Activated CD4-positive, alpha-beta T cell treated with anti-CD3 and anti-CD28 coated beads for 36 hours (primary cell): ENCODE measurements around the gene TECPR1. TPM values are rescaled to one million over a fixed set of nuclear protein-coding genes. Genes with fewer than 3 reads are reported as not detected.

Experiments
- ATAC-seq: fragments of 200-7000 bp; cut with Tn5 transposase; one replicate; pipeline ENCODE4 v1.10.0; 2021; ENCODE audit warnings: mild to moderate bottlenecking, moderate library complexity
- CTCF ChIA-PET: fragments of 350-600 bp; sonication (Branson Sonifier 250); formaldehyde crosslinking; loops from one replicate; lab custom pipeline; 2021; ENCODE audit warnings: antibody characterized with exemption; lab: Charles Lee
- POLR2A ChIA-PET: fragments of 350-600 bp; sonication (Branson Sonifier 250); formaldehyde crosslinking; loops from one replicate; lab custom pipeline; 2021; ENCODE audit warnings: antibody characterized with exemption, inconsistent platforms; lab: Charles Lee
- DNase-seq: peaks from one replicate; pipeline ENCODE4 v3.0.0-alpha.2; 2020
- H3K27ac Mint-ChIP-seq: one replicate; pipeline ENCODE4 v1.8.0; 2021; ENCODE audit warnings: mixed read lengths
- H3K27me3 Mint-ChIP-seq: one replicate; pipeline ENCODE4 v1.8.0; 2021; ENCODE audit warnings: mixed read lengths
- H3K36me3 Mint-ChIP-seq: one replicate; pipeline ENCODE4 v1.8.0; 2021; ENCODE audit warnings: low read depth, mixed read lengths
- H3K4me1 Mint-ChIP-seq: one replicate; pipeline ENCODE4 v1.8.0; 2021; ENCODE audit warnings: mixed read lengths
- H3K4me3 Mint-ChIP-seq: one replicate; pipeline ENCODE4 v1.8.0; 2021; ENCODE audit warnings: mild to moderate bottlenecking, moderate library complexity, mixed read lengths
- H3K9me3 Mint-ChIP-seq: one replicate; pipeline ENCODE4 v1.8.0; 2021; ENCODE audit warnings: low read depth, mixed read lengths
- intact Hi-C, 2 experiments: fragments of 100-400 bp; cut with DNase I in 1 of 2; cut with micrococcal nuclease in 1 of 2; formaldehyde crosslinking; loops; one replicate each; pipeline versions ENCODE4 v1.14.2 to v1.15.1; 2022 to 2024; cut with DNase I, micrococcal nuclease
- total RNA-seq, 2 experiments: library from RNA; stranded (reverse); gene quantifications; one replicate each; pipeline ENCODE4 v1.2.3, GENCODE V29; 2021

Gene TECPR1
- total RNA-seq, 2 experiments from 2014 or later, result 21.8 to 26.5 TPM

- DNase-seq, result no peak
- ChIA-PET POLR2A (no interaction called here), CTCF (no interaction called here)
- no peak for ATAC-seq
- H3K36me3 Mint-ChIP-seq, result peaks cover 41% of the 10 kb centered on the region
- intact Hi-C loops, result no loop called here
- peaks cover 6% of the 10 kb centered on the region for H3K4me1 Mint-ChIP-seq
- H3K27me3 Mint-ChIP-seq, result no peaks in the 10 kb centered on the region
- no peak overlapping the region for H3K27ac Mint-ChIP-seq
- no peak overlapping the region for H3K4me3 Mint-ChIP-seq
- peaks cover 3% of the 10 kb centered on the region for H3K9me3 Mint-ChIP-seq
Observed at GRCh38 chr7:98194186-98194585, 57.8 kb downstream of the TECPR1 start.

DNA sequence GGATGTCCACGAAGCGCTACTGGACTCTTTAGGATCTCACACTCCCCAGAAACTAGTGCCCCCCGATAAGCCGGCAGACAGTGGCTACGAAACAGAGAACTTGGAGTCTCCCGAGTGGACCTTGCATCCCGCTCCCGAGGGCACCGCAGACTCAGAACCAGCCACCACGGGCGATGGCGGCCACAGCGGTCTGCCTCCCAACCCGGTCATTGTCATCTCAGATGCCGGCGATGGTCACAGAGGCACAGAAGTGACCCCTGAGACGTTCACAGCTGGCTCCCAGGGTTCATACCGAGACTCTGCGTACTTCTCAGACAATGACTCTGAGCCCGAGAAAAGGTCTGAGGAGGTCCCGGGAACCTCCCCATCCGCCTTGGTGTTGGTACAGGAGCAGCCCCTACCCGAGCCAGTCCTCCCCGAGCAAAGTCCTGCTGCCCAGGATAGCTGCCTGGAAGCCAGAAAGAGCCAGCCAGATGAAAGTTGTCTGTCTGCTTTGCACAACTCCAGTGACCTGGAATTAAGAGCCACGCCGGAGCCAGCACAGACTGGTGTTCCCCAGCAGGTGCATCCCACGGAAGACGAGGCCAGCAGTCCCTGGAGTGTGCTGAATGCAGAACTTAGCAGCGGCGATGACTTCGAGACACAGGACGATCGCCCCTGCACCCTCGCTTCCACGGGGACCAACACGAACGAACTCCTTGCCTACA lies 58.4 kb downstream of the TECPR1 start:
- intact Hi-C loops, result no loop called here
- POLR2A ChIA-PET, result no interaction called here
- ATAC-seq (no peak), DNase-seq (no peak)
- Mint-ChIP-seq H3K4me3 (no peak overlapping the region), H3K9me3 (no peaks in the 10 kb centered on the region), H3K27me3 (no peaks in the 10 kb centered on the region), H3K4me1 (peaks cover 3% of the 10 kb centered on the region), H3K27ac (no peak overlapping the region), H3K36me3 (peaks cover 43% of the 10 kb centered on the region)
- CTCF ChIA-PET, result no interaction called here

DNA sequence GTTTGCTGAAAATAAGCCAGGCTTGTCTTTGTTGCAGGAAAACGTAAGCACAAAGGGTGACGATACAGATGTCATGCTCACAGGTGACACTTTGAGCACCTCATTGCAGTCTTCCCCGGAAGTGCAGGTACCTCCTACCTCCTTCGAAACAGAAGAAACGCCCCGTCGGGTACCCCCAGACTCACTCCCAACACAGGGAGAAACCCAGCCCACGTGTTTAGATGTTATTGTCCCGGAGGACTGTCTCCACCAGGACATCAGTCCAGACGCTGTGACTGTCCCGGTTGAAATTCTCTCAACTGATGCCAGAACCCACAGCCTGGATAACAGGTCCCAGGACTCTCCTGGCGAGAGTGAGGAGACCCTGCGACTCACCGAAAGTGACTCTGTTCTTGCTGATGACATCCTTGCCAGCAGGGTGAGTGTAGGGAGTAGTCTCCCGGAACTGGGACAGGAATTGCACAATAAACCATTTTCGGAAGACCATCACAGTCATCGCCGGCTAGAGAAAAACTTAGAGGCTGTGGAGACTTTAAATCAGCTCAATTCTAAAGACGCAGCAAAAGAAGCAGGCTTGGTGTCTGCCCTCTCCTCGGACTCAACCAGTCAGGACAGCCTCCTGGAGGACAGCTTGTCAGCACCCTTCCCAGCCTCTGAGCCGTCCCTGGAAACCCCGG lies 59.1 kb downstream of the TECPR1 start:
- CTCF ChIA-PET, result no interaction called here
- no peak overlapping the region for H3K4me3 Mint-ChIP-seq
- H3K27me3 Mint-ChIP-seq, result no peaks in the 10 kb centered on the region
- ATAC-seq, result no peak
- no peaks in the 10 kb centered on the region for H3K9me3 Mint-ChIP-seq
- no peak for DNase-seq
- peaks cover 41% of the 10 kb centered on the region for H3K36me3 Mint-ChIP-seq
- intact Hi-C loops, result no loop called here
- POLR2A ChIA-PET, result no interaction called here
- H3K27ac Mint-ChIP-seq, result no peak overlapping the region
- peaks cover 3% of the 10 kb centered on the region for H3K4me1 Mint-ChIP-seq

GRCh38 chr7:98191668-98192431 lies 60.2 kb downstream of the TECPR1 start:
- H3K36me3 Mint-ChIP-seq, result peaks cover 45% of the 10 kb centered on the region
- no peaks in the 10 kb centered on the region for H3K9me3 Mint-ChIP-seq
- DNase-seq, result no peak
- no peak for ATAC-seq
- H3K27me3 Mint-ChIP-seq, result no peaks in the 10 kb centered on the region
- no peak overlapping the region for H3K4me3 Mint-ChIP-seq
- CTCF ChIA-PET, result no interaction called here
- peaks cover 3% of the 10 kb centered on the region for H3K4me1 Mint-ChIP-seq
- intact Hi-C loops, result no loop called here
- POLR2A ChIA-PET, result no interaction called here
- H3K27ac Mint-ChIP-seq, result no peak overlapping the region

- no peaks in the 10 kb centered on the region for H3K4me1 Mint-ChIP-seq
Observed at GRCh38 chr7:98189559-98189958, 62.5 kb downstream of the TECPR1 start.

DNA sequence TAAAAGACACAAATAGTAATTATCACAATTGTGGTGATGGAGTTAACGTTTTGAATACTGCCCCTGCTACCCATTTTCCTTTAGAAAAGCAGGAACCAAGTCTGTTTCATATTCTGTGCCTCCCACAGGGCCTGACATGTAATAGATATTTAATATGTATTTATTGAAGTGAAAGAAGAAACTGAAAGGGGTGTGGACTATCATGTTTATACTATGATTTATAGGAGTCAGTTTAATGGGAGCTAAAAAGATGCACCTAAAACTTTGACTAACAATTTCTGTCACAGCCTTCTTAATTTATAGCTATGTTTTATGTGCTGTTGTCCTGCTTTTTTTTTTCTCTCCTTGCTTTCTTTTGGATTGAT lies 64.9 kb downstream of the TECPR1 start:
- Mint-ChIP-seq H3K4me3 (no peak overlapping the region), H3K36me3 (peaks cover 31% of the 10 kb centered on the region), H3K27ac (no peak overlapping the region), H3K4me1 (no peaks in the 10 kb centered on the region), H3K9me3 (no peaks in the 10 kb centered on the region), H3K27me3 (no peaks in the 10 kb centered on the region)
- ATAC-seq, result no peak
- intact Hi-C loops, result no loop called here
- ChIA-PET CTCF (no interaction called here), POLR2A (interaction anchor here (0.6 kb wide), 1 partner anchor 36 kb away, joined by 3 read pairs; no protein-coding TSS in a partner anchor)
- no peak for DNase-seq

More at GRCh38 chr7:98189559-98189958, 62.5 kb downstream of the TECPR1 start:
- Mint-ChIP-seq H3K36me3 (peaks cover 47% of the 10 kb centered on the region), H3K27me3 (no peaks in the 10 kb centered on the region), H3K27ac (no peak overlapping the region), H3K9me3 (no peaks in the 10 kb centered on the region), H3K4me3 (no peak overlapping the region)
- POLR2A ChIA-PET, result no interaction called here
- intact Hi-C loops, result no loop called here
- no peak for DNase-seq
- ATAC-seq, result no peak
- CTCF ChIA-PET, result no interaction called here

GRCh38 chr7:98186452-98187137 lies 65.4 kb downstream of the TECPR1 start:
- Mint-ChIP-seq H3K27ac (no peak overlapping the region), H3K4me3 (no peak overlapping the region), H3K4me1 (no peaks in the 10 kb centered on the region), H3K27me3 (no peaks in the 10 kb centered on the region), H3K36me3 (peaks cover 30% of the 10 kb centered on the region), H3K9me3 (no peaks in the 10 kb centered on the region)
- no peak for ATAC-seq
- CTCF ChIA-PET, result interaction anchor here (1.1 kb wide), 1 partner anchor 165 kb away, joined by 3 read pairs; no protein-coding TSS in a partner anchor
- intact Hi-C loops, result no loop called here
- DNase-seq, result no peak
- POLR2A ChIA-PET, result interaction anchor here (0.6 kb wide), 1 partner anchor 36 kb away, joined by 3 read pairs; no protein-coding TSS in a partner anchor

GRCh38 chr7:98185101-98185500 lies 66.9 kb downstream of the TECPR1 start:
- H3K36me3 Mint-ChIP-seq, result peaks cover 24% of the 10 kb centered on the region
- H3K27ac Mint-ChIP-seq, result no peak overlapping the region
- H3K4me3 Mint-ChIP-seq, result no peak overlapping the region
- no peaks in the 10 kb centered on the region for H3K9me3 Mint-ChIP-seq
- no peaks in the 10 kb centered on the region for H3K4me1 Mint-ChIP-seq
- ChIA-PET POLR2A (no interaction called here), CTCF (interaction anchor here (0.7 kb wide), 1 partner anchor 90 kb away, joined by 4 read pairs; no protein-coding TSS in a partner anchor)
- DNase-seq (no peak), ATAC-seq (no peak)
- no peaks in the 10 kb centered on the region for H3K27me3 Mint-ChIP-seq
- intact Hi-C loops, result no loop called here

DNA sequence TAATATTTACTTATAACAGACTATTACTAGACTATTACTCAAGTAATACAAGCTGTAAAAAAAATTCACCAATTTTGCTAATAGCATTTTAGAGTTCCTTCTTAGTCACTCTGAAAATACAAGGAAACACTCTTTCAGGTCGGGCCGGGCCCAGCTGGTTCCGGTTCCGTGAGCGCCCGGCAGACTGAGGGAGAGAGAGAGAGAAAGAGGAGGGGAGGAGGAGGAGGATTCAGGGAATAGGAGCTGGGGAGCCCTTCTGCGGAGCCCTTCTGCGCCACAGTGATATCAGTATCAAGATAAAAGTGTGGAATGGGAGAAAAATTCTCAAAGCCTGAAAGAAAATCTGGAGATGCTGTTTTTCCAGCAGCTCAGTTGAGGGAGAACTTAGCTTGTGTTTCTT lies 71.3 kb downstream of the TECPR1 start:
- POLR2A ChIA-PET, result no interaction called here

GRCh38 chr7:98178762-98179490 lies 73.1 kb downstream of the TECPR1 start:
- CTCF ChIA-PET, result interaction anchor here (1.4 to 6.0 kb wide), 3 partner anchors 11 to 156 kb away, joined by 4 to 28 read pairs (median 5); no protein-coding TSS in a partner anchor

More for the DNA sequence above, 71.3 kb downstream of the TECPR1 start:
- H3K4me1 Mint-ChIP-seq, result no peaks in the 10 kb centered on the region
- H3K9me3 Mint-ChIP-seq, result no peaks in the 10 kb centered on the region
- intact Hi-C loops, result no loop called here
- no peak overlapping the region for H3K27ac Mint-ChIP-seq
- CTCF ChIA-PET, result interaction anchor here (1.3 to 6.0 kb wide), 5 partner anchors 13 to 160 kb away, joined by 3 to 28 read pairs (median 4); no protein-coding TSS in a partner anchor
- ATAC-seq (no peak), DNase-seq (no peak)
- H3K4me3 Mint-ChIP-seq, result no peak overlapping the region
- H3K36me3 Mint-ChIP-seq, result peaks cover 4% of the 10 kb centered on the region
- H3K27me3 Mint-ChIP-seq, result no peaks in the 10 kb centered on the region

More at GRCh38 chr7:98178762-98179490, 73.1 kb downstream of the TECPR1 start:
- POLR2A ChIA-PET, result no interaction called here
- no peak for DNase-seq
- no peak overlapping the region for H3K27ac Mint-ChIP-seq
- no peak for ATAC-seq
- H3K27me3 Mint-ChIP-seq, result no peaks in the 10 kb centered on the region
- no peaks in the 10 kb centered on the region for H3K4me1 Mint-ChIP-seq
- H3K36me3 Mint-ChIP-seq, result peaks cover 4% of the 10 kb centered on the region
- intact Hi-C loops, result no loop called here
- H3K9me3 Mint-ChIP-seq, result no peaks in the 10 kb centered on the region
- H3K4me3 Mint-ChIP-seq, result no peak overlapping the region
